HG03097 (cell line): ENCODE data around the gene SPON1.
"Not testable (repeated sequence)": the region's sequence is repeated elsewhere in the genome, so short reads cannot be mapped to it uniquely, and the experiment has no call there.

Experiments used
- ATAC-seq: cut with Tn5 transposase; IDR thresholded peaks from one replicate; pipeline ENCODE4 v1.9.1; 2021; ENCODE audit not compliant: unreplicated experiment, low FRiP score

The SPON1 gene

DNA sequence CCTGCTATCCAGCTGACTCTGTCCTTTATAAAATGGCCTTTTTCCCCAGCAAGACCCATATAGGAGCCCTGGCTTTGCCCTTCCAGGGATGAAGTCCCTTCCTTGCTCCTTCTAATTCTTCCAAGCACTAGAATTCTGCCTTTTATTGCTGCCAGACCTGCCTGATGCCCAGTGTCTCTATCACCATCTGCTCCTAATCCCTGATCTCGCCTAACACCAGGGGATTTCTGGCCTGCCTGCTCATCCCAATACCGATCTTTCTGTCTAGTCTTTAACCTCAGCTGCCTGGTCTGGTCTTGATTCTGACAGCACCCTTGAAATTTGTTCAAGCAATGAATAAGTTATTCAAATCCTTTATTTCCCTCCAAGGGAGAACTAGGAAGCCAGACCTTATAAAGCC is 150.2 kb downstream of the SPON1 start:
- no peak for ATAC-seq

DNA sequence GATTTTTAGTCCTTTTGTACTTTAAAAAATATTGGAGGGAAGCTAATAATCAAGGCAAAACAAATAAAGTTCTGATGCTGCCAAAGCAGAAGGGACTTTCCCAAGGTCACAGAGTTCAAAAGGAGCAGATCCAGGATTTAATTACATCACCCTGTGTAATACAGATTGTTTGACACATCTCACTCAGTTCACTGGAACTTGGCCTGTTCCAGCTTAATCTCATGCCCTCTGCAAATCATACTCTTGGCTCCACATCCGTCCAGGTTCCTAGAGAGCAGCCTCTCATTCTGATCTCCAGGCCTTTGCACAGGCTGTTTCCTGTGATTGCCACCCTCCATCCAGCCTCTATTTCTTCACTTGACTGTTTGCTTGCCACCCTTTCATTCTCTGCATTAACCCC is 151.7 kb downstream of the SPON1 start:
- ATAC-seq, result no peak

DNA sequence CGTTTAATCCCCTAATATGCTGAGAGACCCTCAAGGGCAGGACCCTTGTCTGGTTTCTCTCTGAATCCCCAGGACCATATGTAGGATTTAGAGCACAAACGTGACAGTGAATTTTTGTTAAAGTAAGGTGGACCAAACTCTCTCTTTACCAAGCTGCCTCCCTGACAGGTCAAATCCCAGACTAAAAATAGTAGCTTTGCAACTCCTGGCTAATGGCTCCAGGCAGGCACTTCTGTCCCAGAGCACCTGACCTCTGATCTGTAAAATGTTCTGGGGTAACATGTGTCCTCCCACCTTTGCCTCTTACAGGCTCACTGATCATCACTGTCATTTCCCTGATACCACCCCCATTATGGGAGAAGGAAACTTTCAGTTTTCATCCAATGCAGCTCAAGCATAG is 152.3 kb downstream of the SPON1 start:
- no peak for ATAC-seq

GRCh38 chr11:14117632-14118031 is 155.1 kb downstream of the SPON1 start:
- no peak for ATAC-seq

DNA sequence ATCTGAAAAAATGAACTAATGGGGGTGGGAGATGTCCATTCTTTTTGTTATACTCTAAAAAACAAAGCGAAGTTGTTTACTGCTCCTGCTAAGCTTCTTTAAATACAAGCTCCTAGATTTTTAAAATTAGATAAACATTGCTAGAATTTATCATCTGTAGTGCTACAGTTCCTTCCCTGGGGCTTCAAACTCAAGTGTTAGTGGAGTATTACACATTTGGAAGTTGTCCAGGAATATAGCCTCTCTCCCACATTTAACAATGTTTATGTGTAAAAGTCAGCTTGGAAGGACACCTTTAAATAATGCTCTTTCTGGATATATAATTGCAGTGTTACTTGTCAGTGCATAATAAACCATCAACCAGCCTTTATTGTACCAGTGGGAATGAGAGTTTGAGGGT is 155.5 kb downstream of the SPON1 start:
- no peak for ATAC-seq

GRCh38 chr11:14119357-14119756 is 156.8 kb downstream of the SPON1 start:
- no peak for ATAC-seq

GRCh38 chr11:14124350-14124749 is 161.8 kb downstream of the SPON1 start:
- ATAC-seq, result no peak

DNA sequence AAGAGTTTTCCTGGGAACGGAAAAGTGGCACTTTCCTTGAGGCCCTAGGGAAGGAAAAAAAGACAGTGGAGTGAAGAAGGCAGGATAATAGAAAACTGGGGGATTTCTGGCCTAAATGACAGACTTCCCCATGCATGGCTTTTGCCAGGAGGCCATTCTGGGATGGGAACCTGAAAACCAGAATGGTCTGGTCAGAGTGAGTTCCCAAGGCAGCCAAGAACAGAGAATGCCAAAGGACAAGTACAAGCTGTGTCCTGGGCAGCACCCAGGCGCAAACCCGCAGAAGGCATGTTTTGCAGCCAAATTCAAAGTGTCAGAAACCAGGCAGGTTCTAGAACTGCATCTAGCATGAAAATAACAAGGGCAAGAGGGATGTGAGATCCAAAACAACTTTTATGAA is 162.4 kb downstream of the SPON1 start:
- ATAC-seq, result no peak

DNA sequence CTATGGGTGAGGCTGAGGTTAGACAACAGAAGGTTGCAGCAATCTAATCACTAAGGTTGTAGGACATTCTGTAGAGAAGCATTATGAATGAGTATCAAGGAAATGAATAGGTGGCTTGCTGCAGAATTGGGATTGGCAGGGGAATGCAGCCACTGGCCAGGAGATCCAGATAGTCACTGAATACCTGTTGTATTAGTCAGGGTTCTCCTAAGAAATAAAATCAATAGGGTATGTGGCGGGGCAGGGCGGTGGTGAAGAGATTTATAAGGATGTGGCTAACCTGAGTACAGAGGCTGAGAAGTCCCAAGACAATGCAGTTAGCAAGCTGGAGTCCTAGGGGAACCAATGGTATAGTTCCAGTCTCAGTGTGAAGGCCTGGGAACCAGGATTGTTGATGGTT is 163.0 kb downstream of the SPON1 start:
- no peak for ATAC-seq

GRCh38 chr11:14127679-14128078 is 165.2 kb downstream of the SPON1 start:
- no peak for ATAC-seq

- ATAC-seq, result no peak
Measured at GRCh38 chr11:14132312-14132711, 169.8 kb downstream of the SPON1 start.

- ATAC-seq, result no peak
Measured at GRCh38 chr11:14133381-14133780, 170.9 kb downstream of the SPON1 start.

- no peak for ATAC-seq
Measured at GRCh38 chr11:14136561-14136960, 174.0 kb downstream of the SPON1 start.

DNA sequence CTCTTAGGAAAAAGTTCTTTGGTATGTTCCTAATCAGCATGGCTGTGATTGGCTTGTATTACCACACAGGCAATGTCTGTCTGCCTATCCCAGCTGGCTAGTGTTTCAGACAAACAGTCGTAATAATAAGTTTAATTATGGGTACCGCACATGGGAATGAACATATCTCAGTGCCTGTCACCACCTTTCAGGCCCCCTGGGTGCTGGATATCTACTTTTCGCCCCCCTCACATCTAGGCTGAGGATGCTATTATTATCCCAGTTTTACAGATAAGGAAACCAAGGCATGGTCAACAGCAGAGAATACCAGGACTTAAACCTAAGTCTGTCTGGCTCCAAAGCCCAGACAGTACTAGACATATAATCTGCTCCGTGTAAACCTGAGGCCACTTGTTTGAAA is 174.8 kb downstream of the SPON1 start:
- ATAC-seq, result no peak

GRCh38 chr11:14140991-14141390 is 178.5 kb downstream of the SPON1 start:
- no peak for ATAC-seq

DNA sequence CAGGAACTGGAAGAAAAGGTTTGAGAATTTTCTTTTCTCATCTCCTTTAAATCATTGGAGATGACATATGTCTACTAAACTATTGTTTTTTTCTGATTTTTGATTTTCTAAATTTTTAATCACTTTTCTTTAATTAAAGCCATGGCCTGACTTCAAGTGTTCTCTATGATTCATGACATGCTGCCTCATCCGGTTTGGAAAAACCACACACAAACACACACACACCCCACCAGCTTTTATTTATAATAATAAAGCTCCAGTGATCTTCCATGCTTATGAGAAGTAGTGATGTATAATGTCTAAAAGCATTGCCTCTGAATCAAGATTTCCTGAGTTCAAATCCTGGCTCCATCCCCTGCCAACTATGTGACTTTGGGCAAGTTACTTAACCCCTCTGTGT is 179.2 kb downstream of the SPON1 start:
- ATAC-seq, result no peak

- ATAC-seq, result no peak
Measured at GRCh38 chr11:14144934-14145333, 182.4 kb downstream of the SPON1 start.

DNA sequence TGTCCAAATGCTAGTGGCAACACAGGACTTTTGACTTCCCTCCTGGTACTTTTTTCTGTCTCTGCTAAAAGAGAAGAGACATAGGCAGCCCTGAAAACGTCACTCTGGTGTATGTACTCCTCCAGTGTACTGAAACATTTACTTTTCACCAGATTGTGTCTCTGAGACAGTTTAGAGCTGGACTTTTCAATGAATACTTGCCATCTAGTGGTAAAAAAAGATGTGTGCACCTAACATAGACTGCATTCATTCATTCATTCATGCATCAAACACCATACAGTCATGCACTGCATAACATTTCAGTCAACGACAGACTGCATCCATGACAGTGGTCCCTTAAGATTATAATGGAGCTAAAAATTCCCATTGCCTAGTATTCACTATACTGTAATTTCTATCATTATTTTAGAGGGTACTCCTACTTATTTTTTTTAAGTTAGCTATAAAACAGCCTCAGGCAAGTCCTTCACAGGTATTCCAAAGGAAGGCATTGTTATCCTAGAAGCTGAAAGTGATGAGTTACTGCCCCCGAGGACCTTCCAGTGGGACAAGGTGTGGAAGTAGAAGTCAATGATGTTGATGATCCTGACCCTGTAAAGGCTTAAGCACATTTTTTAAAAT is 186.2 kb downstream of the SPON1 start:
- ATAC-seq, result no peak

DNA sequence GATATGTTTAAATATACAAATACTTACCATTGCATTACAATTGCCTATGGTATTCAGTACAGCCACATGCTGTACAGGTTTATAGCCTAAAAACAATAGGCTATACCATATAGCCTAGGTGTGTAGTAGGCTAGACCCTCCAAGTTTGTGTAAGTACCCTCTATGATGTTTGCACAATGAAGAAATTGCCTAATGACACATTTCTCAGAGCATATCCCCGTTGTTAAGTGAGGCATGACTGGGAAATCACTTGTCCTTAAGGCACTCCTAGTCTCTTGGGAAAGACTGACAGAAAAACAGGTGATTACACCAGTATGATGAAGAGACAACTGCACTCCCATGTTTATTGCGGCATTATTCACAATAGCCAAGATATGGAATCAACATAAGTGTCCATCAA is 187.2 kb downstream of the SPON1 start:
- ATAC-seq, result no peak

- no peak for ATAC-seq
Measured at GRCh38 chr11:14150878-14151277, 188.4 kb downstream of the SPON1 start.

DNA sequence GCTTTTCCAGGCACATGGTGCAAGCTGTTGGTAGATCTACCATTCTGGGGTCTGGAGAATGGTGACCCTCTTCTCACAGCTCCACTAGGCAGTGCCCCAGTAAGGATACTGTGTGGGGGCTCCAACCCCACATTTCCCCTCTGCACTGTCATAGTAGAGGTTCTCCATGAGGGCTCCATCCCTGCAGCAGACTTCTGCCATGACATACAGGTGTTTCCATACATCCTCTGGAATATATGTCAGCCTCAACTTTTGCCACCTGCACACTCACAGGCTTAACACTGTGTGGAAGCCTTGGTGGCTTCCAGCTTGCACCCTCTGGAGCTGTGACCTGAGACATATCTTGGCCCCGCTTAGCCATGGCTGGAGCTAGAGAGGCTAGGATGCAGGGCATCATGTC is 191.6 kb downstream of the SPON1 start:
- not testable (repeated sequence) for ATAC-seq

GRCh38 chr11:14158393-14158792 is 195.9 kb downstream of the SPON1 start:
- no peak for ATAC-seq

- ATAC-seq, result no peak
Measured at GRCh38 chr11:14163576-14163975, 201.1 kb downstream of the SPON1 start.
